Epithelial cell of proximal tubule (primary cell): ENCODE results near the gene PLET1. TPM values are rescaled to one million over a fixed set of nuclear protein-coding genes. Genes with fewer than 3 reads are reported as not detected.

Experiments
- DNase-seq: peaks from one replicate; pipeline ENCODE4 v3.0.0-alpha.2; 2011; ENCODE audit warnings: low read depth
- H3K4me3 ChIP-seq: 2 replicates; pipeline ENCODE4 v1.5.1; 2011; ENCODE audit warnings: low read depth, mild to moderate bottlenecking, low read length
- CTCF ChIP-seq: conservative IDR thresholded peaks from 2 replicates; pipeline ENCODE4 v1.5.1; 2012; ENCODE audit warnings: low read depth, mild to moderate bottlenecking, low read length
- total RNA-seq: library from RNA; depleted of rRNA; stranded (reverse); fragments of >200 nt; gene quantifications from 2 replicates; pipeline ENCODE4 v1.2.3, GENCODE V29; 2015

Gene PLET1
- total RNA-seq, 1 donor from 2014 or later = not detected

GRCh38 chr11:112277941-112278340 lies 17.3 kb upstream of the PLET1 start:
- peak; percentile 18 for DNase-seq
- no peak overlapping the region for H3K4me3 ChIP-seq
- TF ChIP-seq CTCF = no peak

GRCh38 chr11:112277029-112277428 lies 16.4 kb upstream of the PLET1 start:
- TF ChIP-seq CTCF = no peak
- H3K4me3 ChIP-seq = no peak overlapping the region
- no peak for DNase-seq

GRCh38 chr11:112274007-112274783 lies 13.5 kb upstream of the PLET1 start:
- no peak overlapping the region for H3K4me3 ChIP-seq
- DNase-seq = no peak
- TF ChIP-seq CTCF = no peak

- no peak for TF ChIP-seq CTCF
- no peak for DNase-seq
- H3K4me3 ChIP-seq = no peak overlapping the region
These were observed 12.4 kb upstream of the PLET1 start for GRCh38 chr11:112273066-112273465.

- H3K4me3 ChIP-seq = no peak overlapping the region
- DNase-seq = no peak
- TF ChIP-seq CTCF = no peak
These were observed 10.6 kb upstream of the PLET1 start for GRCh38 chr11:112271242-112271641.

- no peak for DNase-seq
- TF ChIP-seq CTCF = no peak
- peak overlapping the region; percentile 3 for H3K4me3 ChIP-seq
These were observed 10.0 kb upstream of the PLET1 start for GRCh38 chr11:112270551-112271180.
